Measurements from ENCODE around the gene SLC22A23.

- TF ChIP-seq YY1 (IDR thresholded peaks at IDR 0.05; ENCODE audit: insufficient read depth, insufficient read length) = no peak
- no peak for TF ChIP-seq ZNF274 (IDR thresholded peaks at IDR 0.05; ENCODE audit: low read depth, low read length)
These were observed 173.0 kb downstream of the SLC22A23 start for GRCh38 chr6:3283641-3284435.
